LoVo (cell line): ENCODE results near the gene S100A8.
"Not testable (repeated sequence)": the region's sequence is repeated elsewhere in the genome, so short reads cannot be mapped to it uniquely, and the experiment has no call there.

Source experiments
- DNase-seq: peaks from one replicate; pipeline ENCODE4 v3.0.0-alpha.2; 2016; ENCODE audit warnings: low spot score

S100A8 gene

DNA sequence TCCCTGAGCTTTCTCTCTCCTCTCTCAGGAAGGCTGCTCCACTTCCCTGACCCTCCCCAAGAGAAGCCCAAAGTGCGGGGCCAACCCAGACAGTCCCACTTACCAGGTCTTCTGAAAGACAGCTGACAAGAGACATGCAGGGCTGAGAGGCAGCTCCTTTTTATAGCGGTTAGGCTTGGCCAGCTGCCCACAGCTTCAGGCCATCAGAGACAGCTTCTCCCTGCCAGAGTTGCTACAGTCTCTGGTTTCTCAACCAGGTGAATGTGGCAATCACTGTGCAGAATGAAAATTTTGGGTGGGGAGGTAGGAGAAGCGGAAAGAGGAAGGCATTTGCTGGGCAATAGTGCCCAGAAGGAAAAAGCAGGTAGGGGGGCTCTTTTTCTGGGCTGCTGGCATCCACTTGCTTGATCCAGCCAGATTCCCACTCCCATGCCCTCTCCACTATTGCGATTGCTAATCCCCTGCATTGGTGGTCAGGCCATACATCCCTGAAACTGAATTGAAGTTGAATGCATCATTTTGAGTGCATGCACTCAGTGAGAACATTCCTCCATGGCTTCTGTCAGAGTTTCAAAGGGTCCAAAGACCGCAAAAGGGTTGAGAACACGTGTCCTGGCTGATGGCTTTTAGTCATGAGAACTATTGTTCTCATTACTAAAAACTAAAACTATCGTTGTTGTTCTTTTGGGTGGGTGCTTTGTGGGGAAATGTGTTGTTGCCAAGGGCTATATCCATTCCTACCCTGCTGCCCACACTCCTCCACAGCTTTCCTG lies at the start of gene S100A8:
S100A8 (minus strand) TSS at position 136 of the 773 bp plus-strand sequence. CDS start 538 bp downstream, outside the sequence.
- DNase-seq: peak; percentile 5

DNA sequence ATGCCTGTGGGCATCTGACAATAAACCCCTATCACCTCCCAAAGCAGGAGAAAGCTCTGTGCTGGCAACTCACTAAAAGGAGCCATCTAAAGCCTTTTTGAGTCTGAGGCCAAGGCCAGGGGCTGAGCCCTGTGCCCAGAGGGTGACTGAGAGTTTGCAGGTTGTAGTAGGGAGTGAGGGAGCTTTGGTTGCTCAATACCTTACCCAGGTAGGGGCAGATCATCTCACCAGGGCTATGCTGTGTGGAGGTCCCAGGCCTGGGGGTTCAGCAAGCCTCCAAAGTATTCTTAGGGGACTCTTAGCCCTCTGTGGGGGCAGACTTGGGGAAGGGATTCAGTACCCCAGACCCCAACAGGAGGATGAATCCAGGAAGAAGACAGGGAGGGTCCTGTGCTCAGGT lies 48.4 kb upstream of the S100A8 start:
- DNase-seq: no peak

DNA sequence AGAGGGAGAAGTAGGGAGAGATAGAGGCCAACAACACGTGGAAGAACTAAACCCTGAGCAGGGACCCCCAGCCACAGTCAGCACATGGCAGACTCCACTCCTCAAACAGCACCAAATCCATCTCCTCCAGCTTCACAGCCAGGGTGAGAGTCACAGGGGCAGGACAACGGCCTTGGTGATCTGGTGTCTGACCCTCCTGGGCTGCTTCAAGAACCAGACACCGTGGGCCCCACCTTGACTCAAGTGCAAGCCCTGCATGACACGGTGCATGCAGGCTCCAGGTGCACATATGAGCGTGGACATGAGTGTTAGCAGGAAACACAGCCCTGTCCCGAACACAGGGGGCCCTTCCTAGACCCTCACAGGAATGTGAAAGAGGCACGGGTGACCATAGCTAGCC lies 47.7 kb upstream of the S100A8 start:
- no peak for DNase-seq

DNA sequence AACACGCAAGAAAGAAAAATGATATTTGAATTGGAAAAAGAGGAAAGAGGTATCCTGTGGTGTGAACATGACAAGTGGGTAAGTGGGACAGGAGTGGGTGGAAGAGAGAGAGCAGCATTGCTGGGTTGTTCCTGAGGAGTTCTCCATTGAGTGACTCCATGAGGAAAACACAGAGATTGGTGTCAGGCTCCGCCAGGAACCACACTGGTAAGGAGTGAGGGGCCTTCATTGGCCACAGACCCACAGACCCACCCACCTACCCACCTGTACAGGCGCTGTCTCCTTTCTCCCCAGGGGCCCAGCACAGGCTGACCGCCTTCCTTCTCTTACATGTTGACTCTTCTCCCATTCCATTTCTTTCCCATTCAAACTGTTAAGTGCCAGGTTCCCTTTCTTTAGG lies 46.4 kb upstream of the S100A8 start:
- DNase-seq: no peak

DNA sequence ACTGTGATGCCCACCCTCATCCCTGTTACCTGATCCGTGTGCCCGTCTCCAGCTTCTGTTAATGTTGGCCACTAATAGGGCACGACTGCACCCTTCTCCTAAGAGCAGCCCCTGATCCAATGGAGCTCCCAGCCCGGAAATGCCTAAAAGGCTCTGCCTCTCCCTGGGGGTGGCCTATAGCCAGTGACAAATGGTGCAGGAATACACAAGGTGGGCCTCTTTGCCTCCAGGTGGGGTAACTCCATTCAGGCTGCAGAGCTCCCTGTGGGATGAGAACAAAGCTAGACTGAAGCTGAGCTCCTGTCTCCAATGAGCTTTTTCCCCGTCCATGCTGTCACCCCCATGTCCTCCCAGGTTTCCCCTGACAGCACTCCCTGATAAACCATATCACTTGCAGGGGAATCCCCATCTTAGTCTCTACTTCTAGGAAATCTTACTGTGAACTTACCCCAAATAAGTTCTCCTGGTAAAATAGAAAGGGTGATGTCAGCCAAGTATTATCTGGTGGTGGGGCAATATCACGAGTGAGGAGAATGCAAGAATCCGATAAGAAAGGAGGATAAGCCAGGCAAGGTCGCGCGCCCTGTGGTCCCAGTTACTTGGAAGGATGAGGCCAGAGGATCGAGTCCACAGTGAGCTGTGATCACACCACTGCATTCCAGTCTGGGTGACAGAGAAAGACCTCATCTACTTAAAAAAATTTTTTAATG lies 44.0 kb upstream of the S100A8 start:
- DNase-seq: no peak

DNA sequence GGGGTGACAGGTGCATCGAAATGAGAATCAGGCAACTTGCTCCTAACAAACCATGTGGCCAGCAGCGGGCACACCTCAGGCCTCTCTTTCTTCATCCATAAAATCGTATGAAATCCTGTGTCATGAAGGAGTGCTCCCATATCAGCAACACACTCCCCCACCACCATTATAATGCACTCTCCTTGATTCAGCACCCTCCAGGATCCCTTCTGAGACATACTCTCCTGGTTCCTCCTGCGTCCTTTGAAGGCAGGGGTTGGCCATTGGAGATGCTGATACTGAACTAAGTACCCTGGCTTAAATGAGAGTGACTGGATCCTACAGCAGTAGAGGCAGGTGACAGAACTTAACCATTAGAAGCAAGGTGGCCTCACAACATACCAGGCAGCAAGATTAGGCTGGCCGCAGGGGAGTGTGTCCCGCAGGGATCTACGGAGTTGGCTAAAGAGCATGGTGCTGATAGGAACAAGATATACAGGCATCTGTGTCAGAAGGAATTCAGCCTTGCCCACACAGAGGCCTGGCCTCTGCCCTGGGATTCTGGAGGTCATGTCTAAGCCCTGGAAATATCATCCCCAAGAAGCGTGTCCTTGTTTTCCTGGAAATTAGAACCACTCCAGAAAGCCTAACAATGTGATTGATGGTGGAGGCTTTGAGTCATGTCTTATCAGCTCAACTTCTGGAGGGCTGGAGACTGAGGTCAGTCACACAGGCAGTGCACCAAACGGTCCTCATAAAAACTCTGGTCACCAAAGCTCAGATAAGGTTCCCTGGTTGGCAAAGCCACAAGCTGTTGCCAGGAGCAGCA lies 42.2 kb upstream of the S100A8 start:
- DNase-seq: no peak

DNA sequence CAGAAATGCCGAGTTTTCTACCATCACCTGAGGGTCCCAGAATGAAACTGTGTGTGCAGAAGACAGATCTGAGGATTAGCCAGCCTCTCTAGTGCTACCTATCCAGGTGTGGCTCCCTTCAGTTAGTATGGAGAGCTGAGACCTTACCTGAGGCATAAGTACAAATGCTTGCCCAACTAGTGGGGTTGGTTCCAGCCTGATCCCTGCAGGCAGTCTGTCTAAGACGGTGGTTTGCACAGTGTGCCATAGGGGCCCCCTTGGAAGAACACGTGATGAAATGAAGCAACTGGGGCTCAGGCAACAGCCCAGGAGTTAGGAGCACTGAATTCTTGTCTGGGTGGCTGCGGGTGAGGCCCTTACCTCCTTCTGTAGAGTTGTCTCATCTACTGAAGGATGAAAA lies 41.1 kb upstream of the S100A8 start:
- no peak for DNase-seq

DNA sequence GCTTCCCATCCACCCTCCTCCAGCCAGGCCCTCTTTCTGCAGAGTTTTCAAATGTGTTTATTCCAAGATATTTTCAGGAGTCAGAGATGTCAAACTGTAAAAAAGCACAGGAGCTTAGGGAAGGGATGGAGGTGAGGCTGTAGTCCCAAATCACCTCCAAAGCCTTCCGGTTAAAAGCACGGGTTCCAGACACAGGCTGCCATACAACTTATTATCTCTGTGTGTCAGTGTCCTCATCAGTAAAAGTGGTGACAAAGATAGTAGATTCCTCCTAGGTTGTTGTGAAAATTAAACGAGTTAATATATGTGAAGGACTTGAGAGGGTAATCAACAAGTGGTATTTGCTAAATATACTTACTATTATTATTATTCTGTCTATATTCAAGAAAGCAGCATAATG lies 40.6 kb upstream of the S100A8 start:
- no peak for DNase-seq

DNA sequence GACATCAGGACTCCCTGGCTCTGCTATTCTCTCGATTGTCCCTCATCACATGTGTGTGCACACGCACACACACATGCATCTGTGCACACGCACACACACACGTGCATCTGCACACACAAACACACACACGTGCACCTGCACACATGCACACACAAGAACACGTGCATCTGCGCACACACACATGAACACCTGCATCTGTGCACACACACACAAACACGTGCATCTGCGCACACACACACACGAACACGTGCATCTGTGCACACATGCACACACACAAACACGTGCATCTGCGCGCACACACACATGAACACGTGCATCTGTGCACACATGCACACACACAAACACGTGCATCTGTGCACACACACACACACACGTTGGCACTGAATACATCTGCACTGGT lies 40.1 kb upstream of the S100A8 start:
- no peak for DNase-seq

DNA sequence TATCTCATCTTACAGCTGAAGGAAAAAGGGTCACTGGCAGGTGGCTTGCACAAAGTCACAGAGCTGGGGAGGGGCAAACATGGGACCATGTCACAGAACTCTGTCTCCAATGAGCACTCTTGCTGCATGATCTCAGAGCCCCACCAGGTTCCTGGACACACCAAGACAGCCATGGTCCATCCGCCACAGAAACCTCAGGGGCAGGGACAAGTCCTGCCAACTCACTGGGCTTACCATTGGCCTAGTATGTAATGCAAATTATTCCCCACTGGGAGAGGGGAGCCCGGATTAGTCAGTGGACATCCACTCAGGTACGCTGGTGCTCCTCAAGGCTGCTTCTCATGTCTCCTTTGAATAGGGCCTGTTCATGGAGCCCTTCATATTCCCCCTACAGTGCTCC lies 39.7 kb upstream of the S100A8 start:
- DNase-seq: no peak

DNA sequence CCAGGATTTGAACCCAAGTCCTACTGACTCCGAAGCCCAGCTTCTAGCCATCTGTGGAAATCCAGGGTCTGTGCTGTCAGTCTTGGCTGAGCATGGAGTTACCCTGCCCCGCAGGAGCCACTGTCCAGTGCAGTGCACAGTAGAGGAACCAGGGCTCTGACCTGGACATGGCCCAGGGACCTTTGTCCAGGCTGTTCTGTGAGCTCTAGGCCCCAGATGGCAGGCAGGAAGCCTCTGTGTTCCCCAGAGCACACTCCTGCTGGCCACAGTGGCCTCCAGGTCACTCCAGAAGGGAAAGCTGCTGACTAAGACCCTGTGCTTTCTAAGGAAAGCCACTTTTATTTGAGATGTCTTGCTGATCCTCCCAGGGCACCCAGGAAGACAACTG lies 39.3 kb upstream of the S100A8 start:
- DNase-seq: no peak

DNA sequence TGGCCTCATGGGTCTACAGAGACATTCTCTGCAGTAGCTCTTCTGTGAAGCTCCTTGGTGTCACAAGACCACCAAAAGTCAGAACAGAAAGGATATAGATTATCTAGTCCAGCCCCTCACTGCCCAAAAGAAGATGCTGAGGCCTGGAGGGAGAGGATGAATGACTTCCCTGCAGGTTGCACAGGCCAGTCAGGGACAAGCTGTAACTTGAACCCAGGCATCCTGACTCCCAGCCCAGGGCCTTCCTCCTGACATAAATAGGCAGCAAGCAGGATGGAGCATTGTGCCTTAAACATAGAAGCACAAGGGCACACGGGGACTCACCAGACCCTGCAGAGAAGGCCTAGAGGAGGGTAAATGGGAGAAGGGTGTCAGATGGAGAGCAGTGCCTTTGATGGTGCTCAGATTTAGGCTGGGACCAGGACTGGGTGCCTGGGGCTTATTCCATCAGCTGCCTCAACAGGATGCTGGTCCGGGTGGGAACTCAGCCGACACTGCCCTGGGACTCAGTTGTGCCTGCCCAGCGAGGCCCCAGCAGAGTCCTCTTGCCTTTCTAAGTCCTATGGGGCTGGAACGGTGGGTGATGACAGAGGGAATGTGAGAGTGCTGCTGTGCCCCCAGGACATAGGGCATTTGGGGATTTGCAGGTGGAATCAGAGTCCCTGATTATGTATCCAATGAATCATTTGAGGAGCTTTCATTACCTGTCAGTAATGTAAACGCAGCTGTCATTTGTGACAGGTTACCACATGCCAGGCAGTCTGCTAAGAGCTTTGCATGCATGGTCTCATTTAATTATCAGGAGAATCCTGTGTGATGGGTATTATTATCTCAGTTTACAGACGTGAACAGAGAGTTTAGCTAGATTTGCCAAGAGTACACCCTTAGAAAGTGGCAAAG lies 38.6 kb upstream of the S100A8 start:
- no peak for DNase-seq

DNA sequence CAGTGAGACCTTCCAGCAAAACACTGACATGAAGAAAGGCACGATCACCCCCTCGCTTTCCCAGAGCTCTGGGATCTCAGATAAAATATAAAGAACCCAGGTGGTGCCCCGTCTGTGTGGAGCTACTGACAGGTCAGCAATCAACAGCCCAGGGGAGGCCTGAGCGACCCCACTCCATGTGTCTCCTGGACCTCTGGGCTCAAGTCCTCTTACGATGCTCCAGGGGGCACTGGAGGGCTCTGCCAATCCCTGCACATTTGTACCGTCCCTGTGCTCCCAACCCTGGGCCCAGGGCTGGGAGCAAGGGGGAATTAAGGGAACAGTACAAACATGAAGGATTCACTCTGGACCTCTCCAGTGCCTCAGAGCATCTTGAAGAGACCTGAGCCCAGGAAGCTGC lies 37.9 kb upstream of the S100A8 start:
- DNase-seq: no peak

DNA sequence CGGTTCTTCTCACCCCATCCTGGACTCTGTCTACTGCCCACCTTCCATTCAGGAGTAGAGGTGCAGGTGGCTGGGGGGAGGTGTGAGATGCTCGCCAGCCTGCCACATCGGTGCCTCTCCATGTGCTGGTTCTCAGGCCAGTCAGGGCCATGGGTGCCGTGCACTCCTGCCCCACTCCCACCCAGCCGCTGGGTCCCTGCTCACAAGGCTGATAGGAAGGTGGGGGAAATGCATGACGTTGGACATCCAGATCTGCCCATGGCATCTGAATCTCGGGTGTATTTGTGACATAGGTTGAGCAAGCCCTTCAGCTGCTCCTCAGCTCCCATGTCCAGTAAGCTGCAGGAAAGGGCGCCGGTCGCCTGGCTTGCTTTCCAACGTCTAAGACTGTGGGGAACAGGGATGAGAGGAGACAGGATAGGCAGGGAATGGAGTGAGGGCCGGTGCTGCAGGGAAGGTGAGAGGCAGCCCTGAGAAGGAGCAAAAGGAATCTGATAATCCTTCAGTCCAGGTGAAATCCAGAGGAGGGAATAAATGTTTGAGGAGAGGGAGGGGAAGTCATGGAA lies 37.3 kb upstream of the S100A8 start:
- DNase-seq: no peak

DNA sequence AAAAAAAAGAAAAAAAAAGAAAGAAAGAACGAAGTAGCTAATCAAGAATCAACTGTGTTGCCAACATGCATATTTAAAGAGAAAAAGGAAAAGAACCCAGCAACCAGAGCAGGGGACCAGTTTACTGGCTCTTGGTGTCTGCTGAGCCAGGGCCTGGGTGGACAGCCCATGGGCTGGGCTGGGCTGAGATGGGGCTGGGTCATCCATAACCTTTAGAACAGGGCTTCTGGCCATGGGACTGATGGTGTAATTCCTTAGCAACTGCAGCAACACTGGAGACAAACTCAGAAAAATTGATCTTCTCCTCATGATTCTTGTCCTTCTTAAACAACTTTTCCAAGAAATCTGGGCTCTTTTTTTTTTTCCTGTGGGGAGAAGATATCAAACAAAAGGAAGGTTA lies 35.9 kb upstream of the S100A8 start:
- no peak for DNase-seq

DNA sequence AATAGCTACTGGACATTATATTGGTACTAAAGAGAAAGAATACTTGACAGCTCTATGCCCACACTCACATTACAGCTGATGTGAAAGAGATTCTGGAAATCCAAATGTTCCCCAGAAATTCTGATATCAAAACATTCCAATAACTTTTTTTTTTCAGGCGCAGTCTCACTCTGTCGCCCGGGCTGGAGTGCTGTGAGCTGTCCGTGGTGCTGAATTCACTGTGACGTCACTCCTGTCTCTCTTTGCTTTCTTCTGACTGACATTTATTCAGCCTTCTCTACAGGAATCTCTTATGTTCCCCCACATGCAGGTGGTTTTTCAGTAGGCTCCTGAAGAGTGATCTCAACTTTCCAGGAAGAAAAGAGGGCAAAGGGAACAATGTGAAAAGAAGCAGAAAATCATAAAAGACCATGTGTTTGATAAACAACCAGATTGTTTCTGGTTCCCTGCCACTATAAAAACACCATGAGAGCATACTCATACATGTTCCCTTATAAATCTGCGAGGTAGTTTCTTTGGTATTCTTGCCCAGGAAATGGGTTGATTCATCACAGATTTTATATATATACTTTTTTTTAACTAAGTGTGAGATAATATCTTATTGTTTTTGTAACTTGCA lies 31.7 kb upstream of the S100A8 start:
- DNase-seq: peak; percentile 72

DNA sequence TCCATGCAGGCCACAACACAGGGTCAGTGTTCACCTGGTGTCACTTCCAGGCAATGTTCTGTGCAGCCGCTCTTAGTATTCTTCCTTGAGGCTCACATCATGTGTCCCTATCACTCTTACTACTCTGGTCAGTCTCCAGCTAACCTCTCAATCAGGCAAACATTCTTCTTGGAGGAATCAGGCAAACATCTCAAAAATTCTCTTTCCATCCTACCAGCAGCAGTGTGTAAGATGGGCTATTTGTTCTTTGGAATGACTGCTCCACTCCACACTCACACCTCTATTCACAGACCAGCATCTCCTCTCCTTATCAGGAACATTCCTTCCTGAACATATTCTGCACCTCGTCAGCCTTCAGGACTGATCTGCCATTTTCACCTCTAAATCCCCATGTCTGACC lies 29.4 kb upstream of the S100A8 start:
- DNase-seq: no peak

DNA sequence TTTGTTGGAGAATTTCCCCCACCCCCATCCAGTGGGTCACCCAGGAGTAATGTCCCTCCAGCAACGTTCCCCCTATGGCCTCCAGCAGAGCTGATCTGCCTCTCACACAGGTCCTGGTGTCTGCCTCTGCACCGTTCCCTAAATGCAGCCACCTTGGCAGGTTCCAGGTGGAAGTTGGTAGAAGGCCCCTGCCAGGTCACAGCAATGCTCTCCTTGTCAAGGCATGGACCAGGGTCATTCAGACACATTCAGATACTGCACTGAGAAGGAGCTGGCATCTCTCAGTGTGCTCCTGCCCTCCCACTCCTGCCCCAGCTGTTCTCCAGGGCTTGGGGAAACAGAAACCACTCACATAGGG lies 28.5 kb upstream of the S100A8 start:
- not testable (repeated sequence) for DNase-seq

DNA sequence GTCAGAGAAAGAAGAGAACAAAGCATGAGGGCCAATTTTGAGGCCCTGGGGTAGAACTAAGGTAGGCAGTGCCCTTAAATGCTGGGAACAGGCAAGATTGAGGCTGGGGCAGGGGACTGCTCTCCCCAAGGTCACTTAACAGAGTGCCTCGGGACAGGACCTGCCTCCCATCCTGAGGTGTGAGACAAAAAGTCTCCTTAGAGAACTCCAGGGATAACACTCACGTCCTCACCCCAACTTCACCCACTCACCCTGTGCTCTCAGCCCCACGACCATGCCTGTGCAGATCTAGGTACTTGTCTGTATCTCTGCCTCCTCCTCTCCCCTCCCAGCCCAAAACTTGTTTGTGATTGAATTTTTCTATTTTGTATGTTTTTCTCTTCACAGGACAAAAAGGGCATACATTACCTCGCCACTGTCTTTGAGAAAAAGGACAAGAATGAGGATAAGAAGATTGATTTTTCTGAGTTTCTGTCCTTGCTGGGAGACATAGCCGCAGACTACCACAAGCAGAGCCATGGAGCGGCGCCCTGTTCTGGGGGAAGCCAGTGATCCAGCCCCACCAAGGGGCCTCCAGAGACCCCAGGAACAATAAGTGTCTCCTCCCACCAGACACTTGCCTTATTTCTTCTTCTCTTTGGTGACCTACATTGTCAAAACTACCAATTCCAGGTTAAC lies 28.0 kb upstream of the S100A8 start:
- not testable (repeated sequence) for DNase-seq

DNA sequence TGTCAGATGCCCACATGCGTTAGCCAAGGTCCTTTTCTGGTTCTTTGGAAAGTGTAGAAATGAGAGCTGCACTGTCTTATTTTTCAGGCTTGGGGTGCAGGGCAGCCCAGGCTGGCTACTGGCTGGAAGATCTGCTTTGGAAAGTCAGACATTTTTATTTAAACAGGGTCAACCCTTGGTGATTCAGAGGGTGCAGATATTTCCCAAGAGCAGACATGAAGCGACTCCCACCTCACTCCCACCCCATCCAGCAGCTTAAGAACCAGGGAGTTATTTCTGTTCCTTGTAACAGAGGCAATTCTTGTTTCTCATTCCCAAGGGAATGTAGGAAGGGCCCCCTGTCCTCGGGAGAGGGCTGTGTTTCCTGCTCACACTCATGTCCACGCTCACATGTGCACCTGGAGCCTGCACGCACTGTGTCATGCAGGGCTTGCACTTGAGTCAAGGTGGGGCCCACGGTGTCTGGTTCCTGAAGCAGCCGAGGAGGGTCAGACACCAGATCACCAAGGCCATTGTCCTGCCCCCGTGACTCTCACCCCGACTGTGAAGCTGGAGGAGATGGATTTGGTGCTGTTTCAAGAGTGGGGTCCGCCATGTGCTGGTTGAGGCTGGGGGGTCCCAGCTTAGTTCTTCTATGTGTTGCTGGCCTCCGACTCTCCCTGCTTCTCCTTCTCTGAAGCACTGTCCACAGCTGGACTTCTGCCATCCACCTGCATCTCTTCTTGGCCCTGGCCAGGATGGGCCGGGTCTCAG lies 26.4 kb upstream of the S100A8 start:
- no peak for DNase-seq
